IMR-90 (cell line): ENCODE results near the gene ENTREP3. TPM values are rescaled to one million over a fixed set of nuclear protein-coding genes. Genes with fewer than 3 reads are reported as not detected.

ENCODE experiments used
- ATAC-seq: fragments of 200-7000 bp; cut with Tn5 transposase; 2 replicates; pipeline ENCODE4 v1.9.1; 2020; ENCODE audit warnings: low read depth, mild to moderate bottlenecking, moderate library complexity
- BruUV-seq: library from RNA; stranded (reverse); fragments of 400-500 nt; replicated peaks from 2 replicates; lab custom pipeline; 2021; lab: Mats Ljungman, UMichigan
- CTCF ChIA-PET: fragments of 300-600 bp; formaldehyde crosslinking; extraction: SDS; loops from one replicate; lab custom pipeline; 2021; ENCODE audit warnings: antibody characterized with exemption; lab: Yijun Ruan, JAX
- POLR2A ChIA-PET: fragments of 300-600 bp; sonication (Branson Sonifier 250); formaldehyde crosslinking; loops from one replicate; lab custom pipeline; 2022; ENCODE audit warnings: antibody characterized with exemption; ENCODE audit not compliant: unreplicated experiment; lab: Charles Lee
- DNase-seq: peaks from one replicate; pipeline ENCODE4 v3.0.0; 2013
- H2AFZ ChIP-seq: replicated peaks from 2 replicates; pipeline ENCODE3; 2013; ENCODE audit warnings: low read length, mild to moderate bottlenecking; ENCODE audit not compliant: poor library complexity
- H2AK5ac ChIP-seq: 2 replicates; pipeline ENCODE4 v1.6.1; 2013; ENCODE audit warnings: low read depth, low read length, inconsistent platforms
- H2AK9ac ChIP-seq: replicated peaks from 2 replicates; pipeline ENCODE3; 2013; ENCODE audit warnings: mild to moderate bottlenecking, low read depth, low read length, moderate library complexity; ENCODE audit not compliant: poor library complexity
- H2BK120ac ChIP-seq: 2 replicates; pipeline ENCODE4 v1.6.1; 2013; ENCODE audit warnings: low read depth, low read length, inconsistent platforms
- H2BK15ac ChIP-seq: 3 replicates; pipeline ENCODE4 v1.6.1; 2013; ENCODE audit warnings: low read depth, low read length, inconsistent platforms
- H2BK20ac ChIP-seq: 2 replicates; pipeline ENCODE4 v1.6.1; 2013; ENCODE audit warnings: low read depth, mild to moderate bottlenecking, inconsistent platforms, low read length, moderate library complexity
- H2BK5ac ChIP-seq: 2 replicates; pipeline ENCODE4 v1.6.1; 2013; ENCODE audit warnings: mild to moderate bottlenecking, low read depth, low read length, inconsistent platforms; ENCODE audit not compliant: poor library complexity, severe bottlenecking
- H3K14ac ChIP-seq: replicated peaks from 2 replicates; pipeline ENCODE4 v1.6.1; 2013; ENCODE audit warnings: low read depth, low read length, inconsistent platforms
- H3K18ac ChIP-seq: 2 replicates; pipeline ENCODE4 v1.6.1; 2013; ENCODE audit warnings: low read depth, low read length, control low read depth
- H3K23ac ChIP-seq: 2 replicates; pipeline ENCODE4 v1.6.1; 2013; ENCODE audit warnings: low read depth, low read length, inconsistent platforms
- H3K27ac ChIP-seq: 2 replicates; pipeline ENCODE4 v1.5.1; 2013; ENCODE audit warnings: mild to moderate bottlenecking, control low read depth, low read length; ENCODE audit not compliant: insufficient read depth
- H3K27me3 ChIP-seq: 2 replicates; pipeline ENCODE4 v1.6.1; 2013; ENCODE audit warnings: low read length; ENCODE audit not compliant: control insufficient read depth, insufficient read depth
- H3K36me3 ChIP-seq: 2 replicates; pipeline ENCODE4 v1.6.1; 2013; ENCODE audit warnings: low read length, mixed read lengths; ENCODE audit not compliant: control insufficient read depth, insufficient read depth
- H3K4ac ChIP-seq: 2 replicates; pipeline ENCODE4 v1.6.1; 2013; ENCODE audit warnings: low read depth, low read length, inconsistent platforms
- H3K4me1 ChIP-seq: 2 replicates; pipeline ENCODE4 v1.6.1; 2013; ENCODE audit warnings: low read length, mixed read lengths; ENCODE audit not compliant: control insufficient read depth, insufficient read depth
- H3K4me2 ChIP-seq: 2 replicates; pipeline ENCODE4 v1.6.1; 2013; ENCODE audit warnings: low read depth, mild to moderate bottlenecking, control low read depth, low read length, moderate library complexity
- H3K4me3 ChIP-seq: 2 replicates; pipeline ENCODE4 v1.5.1; 2013; ENCODE audit warnings: low read depth, mild to moderate bottlenecking, control low read depth, low read length, moderate library complexity; ENCODE audit not compliant: insufficient read depth
- H3K56ac ChIP-seq: 2 replicates; pipeline ENCODE4 v1.6.1; 2013; ENCODE audit warnings: low read length, inconsistent platforms; ENCODE audit not compliant: insufficient read depth; ENCODE audit errors: extremely low read depth
- H3K79me1 ChIP-seq, 2 experiments: 2 replicates each; pipeline ENCODE4 v1.6.1; 2013; ENCODE audit warnings: low read length in 2 of 2, inconsistent platforms in 1 of 2, low read depth in 1 of 2
- H3K9ac ChIP-seq: 2 replicates; pipeline ENCODE4 v1.6.1; 2013; ENCODE audit warnings: low read depth, low read length, control low read depth
- H3K9me1 ChIP-seq: 2 replicates; pipeline ENCODE4 v1.6.1; 2013; ENCODE audit warnings: low read length, inconsistent platforms; ENCODE audit not compliant: insufficient read depth
- H3K9me3 ChIP-seq: 2 replicates; pipeline ENCODE4 v1.6.1; 2013; ENCODE audit warnings: low read length; ENCODE audit not compliant: control insufficient read depth, insufficient read depth
- H4K20me1 ChIP-seq: 2 replicates; pipeline ENCODE4 v1.6.1; 2013; ENCODE audit warnings: low read length, inconsistent platforms; ENCODE audit not compliant: insufficient read depth
- H4K5ac ChIP-seq: 2 replicates; pipeline ENCODE4 v1.6.1; 2013; ENCODE audit warnings: mild to moderate bottlenecking, low read depth, low read length, control low read depth
- H4K8ac ChIP-seq, 2 experiments: 2 replicates each; pipeline ENCODE4 v1.6.1; 2013; ENCODE audit warnings: low read depth in 2 of 2, low read length in 2 of 2, control low read depth in 1 of 2, inconsistent platforms in 1 of 2
- H4K91ac ChIP-seq: 2 replicates; pipeline ENCODE4 v1.6.1; 2013; ENCODE audit warnings: low read depth, low read length, inconsistent platforms; ENCODE audit not compliant: insufficient read depth
- BHLHE40 ChIP-seq: fragments of 150-350 bp; IDR thresholded peaks from 2 replicates; pipeline ENCODE4 v1.6.1; 2016; ENCODE audit warnings: mild to moderate bottlenecking, low read depth, low read length
- CEBPB ChIP-seq: IDR thresholded peaks from 2 replicates; pipeline ENCODE4 v1.6.1; 2012; ENCODE audit warnings: low read depth, low read length, improper control_type of control experiment
- CHD1 ChIP-seq: IDR thresholded peaks from 2 replicates; pipeline ENCODE4 v1.6.1; 2012; ENCODE audit warnings: low read depth, low read length, improper control_type of control experiment
- ELK1 ChIP-seq: fragments of 150-350 bp; IDR thresholded peaks from 2 replicates; pipeline ENCODE4 v1.6.1; 2016; ENCODE audit warnings: low read depth, mild to moderate bottlenecking, low read length, moderate library complexity, borderline replicate concordance
- FOS ChIP-seq: fragments of 150-350 bp; IDR thresholded peaks from 2 replicates; pipeline ENCODE4 v1.6.1; 2016; ENCODE audit warnings: low read depth, low read length
- MAFK ChIP-seq: IDR thresholded peaks from 2 replicates; pipeline ENCODE4 v1.6.1; 2012; ENCODE audit warnings: low read depth, low read length, improper control_type of control experiment
- MAZ ChIP-seq: IDR thresholded peaks from 2 replicates; pipeline ENCODE4 v1.6.1; 2012; ENCODE audit warnings: low read depth, mild to moderate bottlenecking, low read length, improper control_type of control experiment, moderate library complexity, borderline replicate concordance
- MXI1 ChIP-seq: IDR thresholded peaks from 2 replicates; pipeline ENCODE4 v1.6.1; 2012; ENCODE audit warnings: low read depth, mild to moderate bottlenecking, low read length, moderate library complexity, borderline replicate concordance
- NFE2L2 ChIP-seq: fragments of 150-350 bp; IDR thresholded peaks from 2 replicates; pipeline ENCODE4 v1.6.1; 2016; ENCODE audit warnings: low read depth, mild to moderate bottlenecking, low read length
- POLR2A ChIP-seq: IDR thresholded peaks from 2 replicates; pipeline ENCODE4 v1.6.1; 2012; ENCODE audit warnings: mild to moderate bottlenecking, low read depth, low read length
- RAD21 ChIP-seq: IDR thresholded peaks from 2 replicates; pipeline ENCODE4 v1.6.1; 2012; ENCODE audit warnings: low read length, improper control_type of control experiment
- RCOR1 ChIP-seq: IDR thresholded peaks from 2 replicates; pipeline ENCODE4 v1.6.1; 2012; ENCODE audit warnings: mild to moderate bottlenecking, low read length, improper control_type of control experiment; ENCODE audit not compliant: insufficient replicate concordance
- RFX5 ChIP-seq: IDR thresholded peaks from 2 replicates; pipeline ENCODE4 v1.8.0; 2012; ENCODE audit warnings: low read depth, mild to moderate bottlenecking, low read length, moderate library complexity
- SMC3 ChIP-seq: fragments of 150-350 bp; IDR thresholded peaks from 2 replicates; pipeline ENCODE4 v1.6.1; 2016; ENCODE audit warnings: low read depth, mild to moderate bottlenecking, antibody characterized with exemption, low read length, moderate library complexity
- USF2 ChIP-seq: fragments of 150-350 bp; IDR thresholded peaks from 2 replicates; pipeline ENCODE4 v1.6.1; 2017; ENCODE audit warnings: mild to moderate bottlenecking, antibody characterized with exemption, low read length, low read depth
- WGBS, 2 experiments: methylation state at CpG; one replicate each; pipeline versions ENCODE4 v1.1.5 to v1.1.7; 2013; ENCODE audit warnings: missing lambda C conversion rate in 2 of 2; ENCODE audit not compliant: insufficient read length in 1 of 2; ENCODE audit errors: extremely low coverage in 2 of 2; 5-methylcytosine and 5-hydroxymethylcytosine counted together
- dilution Hi-C: fragments of 300-500 bp; cut with HindIII; formaldehyde crosslinking; loops from one replicate; pipeline ENCODE4 v1.14.3; 2018; ENCODE audit warnings: low sequenced_read_pairs; ENCODE audit not compliant: unreplicated experiment
- in situ Hi-C: fragments of 300-500 bp; cut with MboI; formaldehyde crosslinking; loops from 3 replicates; pipeline ENCODE4 v1.14.3; 2019; ENCODE audit warnings: low sequenced_read_pairs, inconsistent platforms, mixed read lengths
- intact Hi-C: fragments of 100-400 bp; cut with micrococcal nuclease; formaldehyde crosslinking; loops from 2 replicates; pipeline ENCODE4 v1.10.0; 2022
- polyA plus RNA-seq, 3 experiments: library from polyadenylated mRNA; depleted of rRNA; stranded (reverse); fragments of >200 nt; gene quantifications; 2 replicates each; pipeline ENCODE4 v1.2.3, GENCODE V29; 2012; ENCODE audit warnings: low replicate concordance in 1 of 3
- total RNA-seq: library from RNA; depleted of rRNA; stranded (reverse); fragments of >200 nt; gene quantifications from 2 replicates; pipeline ENCODE4 v1.2.3, GENCODE V29; 2012

The ENTREP3 gene
- total and polyA plus RNA-seq, 2 of the 4 experiments (the other 2 are of a cell fraction), result 1.4 to 23.8 TPM

DNA sequence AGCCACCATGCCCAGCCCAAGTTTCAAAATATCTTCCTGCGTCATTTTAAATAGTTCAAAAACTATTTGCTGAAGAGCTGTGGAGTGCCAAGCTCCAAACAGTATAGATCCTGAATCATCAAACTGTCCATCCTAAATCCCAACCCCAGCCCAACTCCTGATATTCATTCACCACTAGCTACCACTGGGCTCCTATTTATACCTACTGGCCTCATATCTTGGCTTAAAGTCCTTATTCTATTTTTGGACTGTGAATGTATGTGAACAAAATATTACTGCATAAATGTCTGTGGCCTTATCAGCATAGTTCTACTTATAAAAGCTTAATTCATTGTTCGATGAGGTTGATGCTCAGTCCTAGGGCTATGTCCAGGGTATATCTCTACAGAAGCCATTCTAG, 12.1 kb upstream of the ENTREP3 start:
- H2AFZ ChIP-seq, result no peak overlapping the region
- no peak overlapping the region for H3K4me3 ChIP-seq
- no peak overlapping the region for H3K56ac ChIP-seq
- no peak overlapping the region for H3K18ac ChIP-seq
- H3K36me3 ChIP-seq, result peaks cover 58% of the 10 kb centered on the region
- H3K79me1 ChIP-seq, result peaks cover 28 to 46% of the 10 kb centered on the region in 2 experiments
- no peak overlapping the region for H3K23ac ChIP-seq
- no peak overlapping the region for H3K9ac ChIP-seq
- ATAC-seq (no peak), DNase-seq (no peak)
- in situ Hi-C loops, result no loop called here
- H2BK5ac ChIP-seq, result no peak overlapping the region
- H3K9me1 ChIP-seq, result peaks cover 8% of the 10 kb centered on the region
- H3K14ac ChIP-seq, result no peak overlapping the region
- TF ChIP-seq NFE2L2, result no peak
- TF ChIP-seq MXI1, result no peak
- TF ChIP-seq ELK1, result no peak
- no peak for TF ChIP-seq CEBPB
- no peak for TF ChIP-seq BHLHE40
- TF ChIP-seq FOS, result no peak
- no peak for TF ChIP-seq CHD1
- TF ChIP-seq MAZ, result no peak
- TF ChIP-seq MAFK, result no peak
- TF ChIP-seq RAD21, result no peak
- no peak for TF ChIP-seq RCOR1
- no peak for TF ChIP-seq SMC3
- TF ChIP-seq POLR2A, result no peak
- no peak for TF ChIP-seq RFX5
- no peak for TF ChIP-seq USF2
- no peak overlapping the region for H2AK5ac ChIP-seq
- no peak overlapping the region for H4K8ac ChIP-seq
- no peak overlapping the region for H2BK20ac ChIP-seq
- H4K5ac ChIP-seq, result no peak overlapping the region
- WGBS, 2 experiments, result no CpG with 5 or more reads among the region's 2 CpGs
- H3K4me1 ChIP-seq, result no peaks in the 10 kb centered on the region
- no peak overlapping the region for H3K4me2 ChIP-seq
- H4K91ac ChIP-seq, result no peak overlapping the region
- ChIA-PET CTCF (interaction anchor here (0.6 to 1.2 kb wide), 3 partner anchors 16 to 307 kb away, joined by 3 read pairs; no protein-coding TSS in a partner anchor), POLR2A (no interaction called here)
- BruUV-seq, result no TSS peak
- intact Hi-C loops, result no loop called here
- no peak overlapping the region for H2BK15ac ChIP-seq
- no peak overlapping the region for H3K4ac ChIP-seq
- H2BK120ac ChIP-seq, result no peak overlapping the region
- no peaks in the 10 kb centered on the region for H3K27me3 ChIP-seq
- H3K9me3 ChIP-seq, result no peaks in the 10 kb centered on the region
- peaks cover 8% of the 10 kb centered on the region; the same call in 1 of the 2 replicates for H4K20me1 ChIP-seq
- dilution Hi-C loops, result no loop called here
- no peak overlapping the region for H2AK9ac ChIP-seq
- H3K27ac ChIP-seq, result no peak overlapping the region
